Measurements from ENCODE around the gene ECM1.

The ECM1 gene

DNA sequence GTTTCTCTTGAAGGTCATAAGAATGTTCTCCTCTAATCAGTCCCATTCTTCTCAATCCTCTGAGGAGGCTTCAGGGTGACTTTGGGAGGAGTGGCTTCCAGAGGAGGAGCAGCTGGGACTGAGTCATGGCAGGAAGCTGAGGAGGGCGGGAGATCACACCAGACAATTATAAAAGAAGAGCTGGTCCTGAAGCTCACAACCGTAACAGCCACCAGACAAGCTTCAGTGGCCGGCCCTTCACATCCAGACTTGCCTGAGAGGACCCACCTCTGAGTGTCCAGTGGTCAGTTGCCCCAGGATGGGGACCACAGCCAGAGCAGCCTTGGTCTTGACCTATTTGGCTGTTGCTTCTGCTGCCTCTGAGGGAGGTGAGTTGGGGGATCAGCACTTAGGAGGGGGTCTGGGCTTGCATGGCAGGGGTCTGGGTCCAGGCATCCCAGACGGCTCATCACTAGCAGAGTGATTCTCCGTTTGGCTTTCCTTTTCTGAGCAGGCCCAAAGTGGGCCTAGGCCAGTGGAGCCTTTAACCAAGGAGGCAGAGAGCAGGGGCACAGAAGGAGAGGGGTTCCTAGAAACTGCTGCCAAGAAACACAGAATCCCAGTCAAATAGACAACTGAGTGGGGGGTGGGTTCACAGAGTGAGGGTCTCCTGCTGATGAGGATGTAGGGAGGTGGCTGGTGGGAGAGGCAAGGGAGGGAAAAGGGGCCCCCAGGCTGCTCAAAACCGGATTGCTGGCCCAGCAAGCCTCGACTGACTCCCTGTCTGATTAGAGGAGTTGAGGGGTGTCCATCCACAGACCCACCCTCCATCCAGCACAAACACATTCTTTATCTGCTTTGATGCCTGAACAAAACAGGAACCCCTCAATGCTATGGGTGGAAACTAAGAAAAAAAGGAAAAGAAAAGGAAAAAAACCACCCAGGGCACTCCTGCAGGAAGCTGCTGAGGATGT lies at the start of gene ECM1:
Gene ECM1, plus strand, starts transcription at position 198 of the 953 bp plus-strand sequence. Its CDS starts 101 bp downstream, at position 299.
- DNase-seq: no peak

GRCh38 chr1:150464422-150464826 lies 43.5 kb upstream of the ECM1 start:
- DNase-seq: peak; percentile 68

DNA sequence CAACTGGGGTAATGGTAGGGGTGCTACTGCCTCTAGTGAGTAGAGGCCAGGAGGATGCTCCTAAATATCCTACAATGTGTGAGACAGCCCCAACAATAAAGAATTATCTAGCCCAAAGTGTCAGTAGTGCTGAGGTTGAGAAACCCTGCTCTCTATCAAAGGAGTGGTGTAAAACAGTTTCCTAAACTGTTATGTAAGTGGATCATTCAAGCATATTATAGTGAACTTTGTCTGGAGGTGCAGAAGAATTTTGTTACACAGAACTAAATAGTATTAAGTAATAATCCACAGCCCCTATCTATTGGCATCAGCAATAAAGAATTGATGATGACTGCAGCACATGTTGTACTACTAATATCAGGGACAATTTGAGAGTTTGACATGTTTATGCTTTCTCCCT lies 40.9 kb upstream of the ECM1 start:
- no peak for DNase-seq

DNA sequence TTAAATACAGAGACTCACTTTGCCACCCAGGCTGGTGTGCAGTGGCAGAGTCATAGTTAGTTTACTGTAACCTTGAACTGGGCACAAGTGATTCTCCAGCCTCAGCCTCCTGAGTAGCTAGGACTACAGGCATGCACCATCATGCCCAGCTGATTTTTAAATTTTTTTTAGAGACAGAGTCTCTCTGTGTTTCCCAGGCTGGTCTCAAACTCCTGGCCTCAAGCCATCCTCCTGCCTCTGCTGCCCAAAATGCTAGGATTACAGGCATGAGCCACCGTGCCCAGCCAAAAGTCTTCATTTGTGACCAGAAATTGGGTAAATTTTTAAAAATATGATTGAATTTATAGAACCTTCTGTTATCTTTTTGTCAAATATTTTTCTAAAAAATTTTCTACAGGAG lies 38.6 kb upstream of the ECM1 start:
- DNase-seq: no peak

- no peak for DNase-seq
Observed at GRCh38 chr1:150472601-150473200, 35.2 kb upstream of the ECM1 start.

DNA sequence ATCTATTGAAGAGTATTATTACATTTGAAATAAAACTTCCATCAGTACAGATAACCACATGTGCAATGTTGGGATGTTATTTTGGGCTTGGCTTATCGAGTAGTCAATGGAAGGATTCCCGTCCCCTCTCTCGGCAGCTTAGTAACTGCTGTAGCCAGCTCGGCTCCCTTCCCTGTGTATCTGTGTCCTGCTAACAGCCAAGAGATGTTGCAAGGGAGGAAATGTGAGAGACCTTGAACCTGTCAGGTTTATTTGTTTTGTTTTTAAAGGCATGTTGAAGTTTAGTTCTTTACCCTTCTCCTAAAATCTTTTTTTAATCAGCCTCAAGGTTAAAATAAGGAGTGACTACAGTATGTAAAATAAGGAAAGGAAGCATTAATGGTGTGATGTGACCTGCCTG lies 34.2 kb upstream of the ECM1 start:
- no peak for DNase-seq

- DNase-seq: no peak
Observed at GRCh38 chr1:150474869-150475268, 33.0 kb upstream of the ECM1 start.

GRCh38 chr1:150476754-150477153 lies 31.2 kb upstream of the ECM1 start:
- DNase-seq: no peak

DNA sequence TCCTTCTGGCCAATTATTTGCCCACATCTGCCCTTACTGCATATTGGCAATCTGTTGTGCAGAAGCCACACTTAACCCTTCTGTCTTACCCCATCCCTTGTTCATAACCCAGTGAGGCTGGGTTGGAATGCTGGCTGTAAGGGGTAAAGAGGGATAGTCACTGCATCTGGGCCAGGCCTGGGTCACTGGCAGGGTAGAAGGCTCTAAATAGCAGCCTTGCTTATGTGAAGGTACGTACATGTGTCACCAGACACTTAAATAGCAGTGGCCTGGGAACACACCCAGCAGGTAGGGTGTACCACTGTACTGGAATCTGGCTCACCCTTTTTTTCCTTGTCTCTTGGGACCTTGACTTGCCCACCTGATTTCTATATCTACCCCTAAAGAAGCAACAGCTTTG lies 30.6 kb upstream of the ECM1 start:
- no peak for DNase-seq

- no peak for DNase-seq
Observed at GRCh38 chr1:150477733-150478132, 30.2 kb upstream of the ECM1 start.

GRCh38 chr1:150479370-150479769 lies 28.5 kb upstream of the ECM1 start:
- DNase-seq: no peak

DNA sequence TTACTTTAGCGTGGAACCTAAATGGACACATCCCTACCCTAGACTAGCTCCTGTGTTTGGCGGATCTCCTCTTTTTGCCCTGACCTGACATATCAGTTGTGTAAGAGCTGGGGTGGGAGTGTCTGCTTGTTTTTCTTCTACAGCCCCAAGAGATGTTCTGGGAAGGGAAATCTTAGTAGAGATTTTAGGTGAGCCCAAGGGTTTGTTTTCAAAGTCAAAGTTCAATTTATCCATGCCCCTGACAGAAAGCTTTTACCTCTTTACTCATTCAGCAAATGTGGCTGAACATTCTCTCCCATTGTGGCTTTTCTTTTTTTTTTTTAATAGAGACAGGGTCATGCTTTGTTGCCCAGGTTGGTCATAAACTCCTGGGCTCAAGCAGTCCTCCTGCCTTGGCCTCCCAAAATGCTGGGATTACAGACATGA lies 28.0 kb upstream of the ECM1 start:
- DNase-seq: no peak

DNA sequence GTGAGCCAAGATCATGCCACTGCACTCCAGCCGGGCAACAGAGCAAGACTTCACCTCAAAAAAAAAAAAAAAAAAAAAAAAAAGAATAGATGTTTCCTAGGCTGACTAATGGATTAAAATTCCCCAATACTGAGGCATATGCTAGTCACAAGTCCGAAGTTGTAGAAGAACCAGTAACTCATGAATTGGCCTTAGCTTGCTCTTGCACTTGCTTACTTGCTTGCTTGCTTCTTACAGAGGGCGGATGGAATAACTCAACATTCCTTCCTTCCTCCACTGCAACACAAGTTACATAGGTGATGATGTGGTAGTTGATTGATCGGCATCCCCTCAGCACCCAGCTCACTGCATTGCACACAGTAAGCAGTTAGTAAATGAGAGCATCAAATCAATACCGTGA lies 23.5 kb upstream of the ECM1 start:
- DNase-seq: no peak

DNA sequence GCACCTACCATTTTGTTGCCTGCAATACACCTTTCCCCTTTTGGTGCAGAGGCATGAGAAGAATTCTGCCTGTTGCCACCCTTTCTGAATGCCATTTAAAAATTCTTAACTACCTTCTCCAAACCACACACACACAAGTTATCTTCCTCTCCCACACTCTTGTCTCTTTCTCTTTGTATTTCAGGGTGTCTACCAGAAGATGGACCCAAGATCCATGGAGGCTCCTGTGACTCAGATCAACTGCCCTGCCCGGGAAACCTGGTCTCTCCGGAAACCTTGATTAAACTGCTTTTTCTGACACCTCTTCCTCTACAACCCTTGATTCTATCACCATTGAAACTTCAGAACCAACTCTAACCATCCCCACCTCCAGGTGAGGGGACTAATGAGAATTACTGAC lies 23.0 kb upstream of the ECM1 start:
- no peak for DNase-seq

DNA sequence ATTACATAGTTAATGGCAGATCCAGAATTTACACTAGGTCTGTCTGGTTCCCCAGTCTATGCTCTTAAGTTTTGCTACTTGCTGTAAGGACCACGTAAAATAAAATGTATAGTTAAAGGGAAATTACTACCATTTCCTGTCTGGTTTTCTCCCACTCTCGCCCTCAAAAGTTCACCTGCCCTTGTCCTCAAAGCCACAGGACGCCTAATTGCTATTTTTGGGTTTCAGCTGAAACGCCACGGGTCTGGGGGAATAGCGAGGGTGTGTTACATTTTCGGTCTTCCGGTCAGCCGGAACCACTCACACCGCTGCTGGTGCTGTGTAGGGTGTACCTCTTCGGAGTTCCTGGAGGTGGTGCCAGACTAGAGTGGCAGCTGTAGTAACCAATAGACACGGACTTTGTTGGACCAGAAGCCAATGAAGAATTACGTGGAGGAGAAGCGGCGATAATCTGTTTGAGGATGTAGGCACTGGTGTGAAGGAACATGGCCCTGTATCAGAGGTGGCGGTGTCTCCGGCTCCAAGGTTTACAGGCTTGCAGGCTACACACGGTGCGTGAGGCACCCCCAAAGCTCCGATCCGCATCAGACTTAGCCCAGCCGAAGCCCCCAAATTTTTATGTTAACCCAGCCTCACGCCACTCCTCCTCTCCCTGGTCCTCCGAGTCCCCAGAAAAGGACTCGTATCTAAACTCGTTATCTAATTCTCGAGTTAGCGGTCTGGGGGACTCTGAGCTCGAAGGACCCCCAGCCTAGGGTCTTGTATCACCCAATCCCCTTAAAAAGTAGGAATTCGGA lies 20.7 kb upstream of the ECM1 start, which contains the start of gene TARS2:
Gene TARS2, plus strand, starts transcription at position 454 of the 797 bp plus-strand sequence. Its CDS starts 32 bp downstream, at position 486.
- DNase-seq: peak; percentile 91

- no peak for DNase-seq
Observed at GRCh38 chr1:150487763-150488115, 20.2 kb upstream of the ECM1 start.

- no peak for DNase-seq
Observed at GRCh38 chr1:150493175-150493574, 14.7 kb upstream of the ECM1 start.

GRCh38 chr1:150498342-150498741 lies 9.6 kb upstream of the ECM1 start:
- DNase-seq: no peak

GRCh38 chr1:150505431-150505830 lies 2.5 kb upstream of the ECM1 start:
- DNase-seq: no peak

GRCh38 chr1:150508982-150509381 lies 1.1 kb downstream of the ECM1 start:
- no peak for DNase-seq

- peak; percentile 48 for DNase-seq
Observed at GRCh38 chr1:150511551-150511950, 3.6 kb downstream of the ECM1 start.

- DNase-seq: no peak
Observed at GRCh38 chr1:150511985-150512660, 4.2 kb downstream of the ECM1 start.

- DNase-seq: no peak
Observed at GRCh38 chr1:150512846-150513245, 4.9 kb downstream of the ECM1 start.

All from NCI-H2107 (cell line).